ENCODE measurements around the gene MRPS27. TPM values are rescaled to one million over a fixed set of nuclear protein-coding genes. Genes with fewer than 3 reads are reported as not detected.

MRPS27 gene
- total and polyA plus RNA-seq, 2 of the 13 experiments (the other 11 are each of a cell fraction or from before 2014, with no cell fraction given) = 71.8 to 115 TPM

- TF ChIP-seq KDM2A (CRISPR knock-in tag; IDR thresholded peaks at IDR 0.05; ENCODE audit: borderline replicate concordance, low read depth) (peak; percentile 95), DPF2 (CRISPR knock-in tag; IDR thresholded peaks at IDR 0.05; ENCODE audit: borderline replicate concordance, low read depth) (no peak), GTF3A (CRISPR knock-in tag; conservative IDR thresholded peaks at IDR 0.05) (peak; percentile 85; the same call in 1 of the 2 replicates), PRDM4 (CRISPR knock-in tag; IDR thresholded peaks at IDR 0.05; ENCODE audit: borderline replicate concordance) (no peak), EED (CRISPR knock-in tag; IDR thresholded peaks at IDR 0.05) (0 out of 2 replicates have a peak, but pooled peaks have one; percentile 67), DBP (CRISPR knock-in tag; IDR thresholded peaks at IDR 0.05; ENCODE audit: not compliant biosample characterization) (peak; percentile 62), TSC22D2 (CRISPR knock-in tag; IDR thresholded peaks at IDR 0.05; ENCODE audit: borderline replicate concordance) (peak; percentile 86; the same call in 1 of the 2 replicates), ZNF691 (CRISPR knock-in tag; IDR thresholded peaks at IDR 0.05; ENCODE audit: borderline replicate concordance, low read depth) (peak; percentile 94), CEBPG (CRISPR knock-in tag; IDR thresholded peaks at IDR 0.05) (no peak; the same call in 1 of the 2 replicates), ZNF446 (CRISPR knock-in tag; IDR thresholded peaks at IDR 0.05) (no peak), FOXO4 (CRISPR knock-in tag; conservative IDR thresholded peaks at IDR 0.05) (no peak; the same call in 1 of the 2 replicates), ZFP62 (CRISPR knock-in tag; IDR thresholded peaks at IDR 0.05) (no peak), ETV6 (CRISPR knock-in tag; conservative IDR thresholded peaks at IDR 0.05) (0 out of 2 replicates have a peak, but pooled peaks have one; percentile 52), ZSCAN9 (CRISPR knock-in tag; IDR thresholded peaks at IDR 0.05; ENCODE audit: borderline replicate concordance) (no peak; the same call in 1 of the 2 replicates), ZNF260 (CRISPR knock-in tag; IDR thresholded peaks at IDR 0.05; ENCODE audit: borderline replicate concordance, low read depth) (no peak), GATAD2A (CRISPR knock-in tag; IDR thresholded peaks at IDR 0.05) (peak; percentile 10; the same call in 1 of the 2 replicates), ZNF878 (CRISPR knock-in tag; IDR thresholded peaks at IDR 0.05) (no peak; the same call in 1 of the 2 replicates)
- TF ChIP-seq, protein P1, sequence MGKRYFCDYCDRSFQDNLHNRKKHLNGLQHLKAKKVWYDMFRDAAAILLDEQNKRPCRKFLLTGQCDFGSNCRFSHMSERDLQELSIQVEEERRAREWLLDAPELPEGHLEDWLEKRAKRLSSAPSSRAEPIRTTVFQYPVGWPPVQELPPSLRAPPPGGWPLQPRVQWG (CRISPR knock-in tag; IDR thresholded peaks at IDR 0.05; ENCODE audit: borderline replicate concordance, low read depth) = no peak
- TF ChIP-seq, protein P2, sequence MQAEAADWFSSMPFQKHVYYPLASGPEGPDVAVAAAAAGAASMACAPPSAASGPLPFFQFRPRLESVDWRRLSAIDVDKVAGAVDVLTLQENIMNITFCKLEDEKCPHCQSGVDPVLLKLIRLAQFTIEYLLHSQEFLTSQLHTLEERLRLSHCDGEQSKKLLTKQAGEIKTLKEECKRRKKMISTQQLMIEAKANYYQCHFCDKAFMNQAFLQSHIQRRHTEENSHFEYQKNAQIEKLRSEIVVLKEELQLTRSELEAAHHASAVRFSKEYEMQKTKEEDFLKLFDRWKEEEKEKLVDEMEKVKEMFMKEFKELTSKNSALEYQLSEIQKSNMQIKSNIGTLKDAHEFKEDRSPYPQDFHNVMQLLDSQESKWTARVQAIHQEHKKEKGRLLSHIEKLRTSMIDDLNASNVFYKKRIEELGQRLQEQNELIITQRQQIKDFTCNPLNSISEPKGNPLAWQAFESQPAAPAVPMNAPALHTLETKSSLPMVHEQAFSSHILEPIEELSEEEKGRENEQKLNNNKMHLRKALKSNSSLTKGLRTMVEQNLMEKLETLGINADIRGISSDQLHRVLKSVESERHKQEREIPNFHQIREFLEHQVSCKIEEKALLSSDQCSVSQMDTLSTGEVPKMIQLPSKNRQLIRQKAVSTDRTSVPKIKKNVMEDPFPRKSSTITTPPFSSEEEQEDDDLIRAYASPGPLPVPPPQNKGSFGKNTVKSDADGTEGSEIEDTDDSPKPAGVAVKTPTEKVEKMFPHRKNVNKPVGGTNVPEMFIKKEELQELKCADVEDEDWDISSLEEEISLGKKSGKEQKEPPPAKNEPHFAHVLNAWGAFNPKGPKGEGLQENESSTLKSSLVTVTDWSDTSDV (CRISPR knock-in tag; IDR thresholded peaks at IDR 0.05) = peak; percentile 84; the same call in 1 of the 2 replicates
Observed at GRCh38 chr5:72307968-72308852, 11.8 kb downstream of the MRPS27 start (continued).

All from HepG2 (cell line).